ENCODE measurements around the gene AKR1C1. TPM values are rescaled to one million over a fixed set of nuclear protein-coding genes. Genes with fewer than 3 reads are reported as not detected.

Gene AKR1C1
- total and polyA plus RNA-seq, 3 donors from 2014 or later = 23.2 to 30.8 (median 26.3) TPM

DNA sequence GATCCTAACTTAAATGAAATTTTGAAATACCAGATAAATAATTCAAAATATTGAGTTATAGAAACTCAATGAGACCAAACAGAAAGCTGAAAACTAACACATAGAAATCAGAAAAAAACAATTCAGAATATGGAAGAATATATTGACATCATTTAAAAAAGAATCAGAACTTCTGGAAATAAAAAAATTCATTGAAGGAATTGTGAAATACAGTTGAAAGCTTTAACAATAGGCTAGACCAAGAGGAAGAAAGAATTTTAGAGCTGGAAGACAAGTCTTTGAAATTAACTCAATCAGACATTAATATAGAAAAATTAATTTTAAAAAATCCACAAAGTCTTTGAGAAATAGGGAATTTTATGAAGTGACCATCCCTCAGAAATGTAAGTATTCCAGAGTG lies 36.8 kb upstream of the AKR1C1 start:
- Histone ChIP-seq H3K36me3 (ENCODE audit: low read depth, missing control alignments) (no peaks in the 10 kb centered on the region), H3K4me3 (no peak overlapping the region)
- intact Hi-C loops (cut with DNase I; ENCODE audit: low total_unique reads) = no loop called here

DNA sequence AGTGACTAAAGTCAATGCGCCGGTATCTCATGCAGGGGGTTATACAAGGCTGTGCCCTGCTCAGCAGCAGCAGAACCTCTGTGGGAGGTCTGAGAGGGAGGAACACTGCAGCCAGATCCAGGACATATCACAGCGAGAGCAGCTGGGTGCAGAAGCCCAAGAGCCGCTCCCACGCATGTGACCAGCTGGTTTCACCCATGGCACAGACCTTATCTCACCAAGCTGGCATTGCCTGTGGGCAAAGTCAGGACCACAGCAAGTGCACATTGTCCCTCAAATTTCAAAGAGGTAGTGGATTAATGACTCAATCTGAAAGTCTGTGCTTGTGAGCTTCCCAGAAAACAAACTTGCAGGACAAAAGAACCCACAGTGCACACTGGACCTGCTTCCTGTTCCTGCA lies 31.6 kb upstream of the AKR1C1 start:
- WGBS, 2 donors = 18 to 58% methylated on average over 5 of the region's 5 CpGs
- TF ChIP-seq POLR2A (IDR thresholded peaks at IDR 0.05) = no peak
- TF ChIP-seq, protein P1, sequence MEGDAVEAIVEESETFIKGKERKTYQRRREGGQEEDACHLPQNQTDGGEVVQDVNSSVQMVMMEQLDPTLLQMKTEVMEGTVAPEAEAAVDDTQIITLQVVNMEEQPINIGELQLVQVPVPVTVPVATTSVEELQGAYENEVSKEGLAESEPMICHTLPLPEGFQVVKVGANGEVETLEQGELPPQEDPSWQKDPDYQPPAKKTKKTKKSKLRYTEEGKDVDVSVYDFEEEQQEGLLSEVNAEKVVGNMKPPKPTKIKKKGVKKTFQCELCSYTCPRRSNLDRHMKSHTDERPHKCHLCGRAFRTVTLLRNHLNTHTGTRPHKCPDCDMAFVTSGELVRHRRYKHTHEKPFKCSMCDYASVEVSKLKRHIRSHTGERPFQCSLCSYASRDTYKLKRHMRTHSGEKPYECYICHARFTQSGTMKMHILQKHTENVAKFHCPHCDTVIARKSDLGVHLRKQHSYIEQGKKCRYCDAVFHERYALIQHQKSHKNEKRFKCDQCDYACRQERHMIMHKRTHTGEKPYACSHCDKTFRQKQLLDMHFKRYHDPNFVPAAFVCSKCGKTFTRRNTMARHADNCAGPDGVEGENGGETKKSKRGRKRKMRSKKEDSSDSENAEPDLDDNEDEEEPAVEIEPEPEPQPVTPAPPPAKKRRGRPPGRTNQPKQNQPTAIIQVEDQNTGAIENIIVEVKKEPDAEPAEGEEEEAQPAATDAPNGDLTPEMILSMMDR (IDR thresholded peaks at IDR 0.05) = no peak
- DNase-seq = peak; percentile 87
- intact Hi-C loops (cut with DNase I; ENCODE audit: low total_unique reads) = no loop called here
- Histone ChIP-seq H3K4me1 (peaks cover 19% of the 10 kb centered on the region), H3K27ac (peak overlapping the region in 1 of 2 donors; percentile 3), H3K36me3 (ENCODE audit: low read depth, missing control alignments) (no peaks in the 10 kb centered on the region), H3K27me3 (no peaks in the 10 kb centered on the region), H3K4me3 (no peak overlapping the region), H3K9me3 (no peaks in the 10 kb centered on the region)

More for the DNA sequence above, 36.8 kb upstream of the AKR1C1 start:
- no peak for TF ChIP-seq POLR2A (IDR thresholded peaks at IDR 0.05)
- TF ChIP-seq, protein P1 (IDR thresholded peaks at IDR 0.05) = no peak
- H3K4me1 ChIP-seq = peaks cover 3% of the 10 kb centered on the region
- no peak overlapping the region for H3K27ac ChIP-seq
- H3K27me3 ChIP-seq = no peaks in the 10 kb centered on the region
- DNase-seq = no peak
- H3K9me3 ChIP-seq = no peaks in the 10 kb centered on the region

DNA sequence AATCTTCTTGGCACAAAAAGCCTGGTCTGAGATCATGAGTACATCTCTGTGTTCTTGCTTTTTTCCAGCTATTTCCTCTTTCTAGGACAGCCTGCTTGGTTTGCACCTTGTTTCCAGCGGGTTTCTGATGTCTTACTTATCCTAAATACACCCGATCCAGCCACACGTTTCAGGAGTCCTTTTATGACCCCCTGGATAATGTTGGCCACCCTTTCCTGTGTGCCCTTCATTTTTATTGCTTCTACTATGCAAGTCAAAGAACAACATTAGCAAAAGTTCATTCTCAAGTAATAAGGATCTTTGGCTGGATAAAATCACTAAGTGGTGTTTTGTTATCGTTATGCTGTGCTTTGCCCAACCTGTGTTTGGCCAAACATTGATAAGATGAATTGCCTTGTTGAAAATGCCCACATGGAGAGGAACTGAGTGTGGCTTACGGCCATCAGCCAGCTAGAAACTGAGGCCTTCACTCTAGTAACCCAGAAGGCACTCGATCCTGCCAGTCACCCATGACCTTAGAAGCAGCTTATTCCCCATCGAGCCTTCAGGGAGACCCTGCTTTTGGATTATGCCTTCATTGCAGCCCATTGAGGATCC lies 28.7 kb upstream of the AKR1C1 start:
- no peak for TF ChIP-seq POLR2A (IDR thresholded peaks at IDR 0.05)
- TF ChIP-seq, protein P1 (IDR thresholded peaks at IDR 0.05) = no peak
- WGBS, 2 donors = 67 to 74% methylated on average over 7 of the region's 7 CpGs
- Histone ChIP-seq H3K27me3 (no peaks in the 10 kb centered on the region), H3K27ac (no peak overlapping the region), H3K4me1 (peaks cover 19% of the 10 kb centered on the region), H3K36me3 (ENCODE audit: low read depth, missing control alignments) (no peaks in the 10 kb centered on the region), H3K4me3 (no peak overlapping the region), H3K9me3 (no peaks in the 10 kb centered on the region)
- intact Hi-C loops (cut with DNase I; ENCODE audit: low total_unique reads) = no loop called here
- no peak for DNase-seq

DNA sequence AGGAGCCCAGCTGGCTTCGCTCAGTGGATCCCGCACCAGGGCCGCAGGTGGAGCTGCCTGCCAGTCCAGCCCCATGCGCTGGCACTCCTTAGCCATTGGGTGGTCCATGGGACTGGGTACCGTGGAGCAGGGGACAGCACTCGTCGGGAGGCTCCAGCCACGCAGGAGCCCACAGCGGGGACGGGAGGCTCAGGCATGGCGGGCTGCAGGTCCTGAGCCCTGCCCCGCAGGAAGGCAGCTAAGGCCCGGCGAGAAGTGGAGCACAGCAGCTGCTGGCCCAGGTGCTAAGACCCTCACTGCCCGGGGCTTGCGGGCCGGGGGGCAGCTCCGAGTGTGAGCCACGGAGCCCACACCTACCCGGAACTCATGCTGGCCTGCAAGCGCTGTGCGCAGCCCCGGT lies 25.9 kb upstream of the AKR1C1 start:
- Histone ChIP-seq H3K4me3 (no peak overlapping the region), H3K9me3 (no peaks in the 10 kb centered on the region), H3K36me3 (ENCODE audit: low read depth, missing control alignments) (no peaks in the 10 kb centered on the region), H3K27me3 (no peaks in the 10 kb centered on the region), H3K4me1 (peaks cover 15% of the 10 kb centered on the region), H3K27ac (no peak overlapping the region)
- WGBS, 2 donors = 97 to 98% methylated on average over 15 to 18 of the region's 23 CpGs
- intact Hi-C loops (cut with DNase I; ENCODE audit: low total_unique reads) = no loop called here
- DNase-seq = no peak
- TF ChIP-seq, protein P1 (IDR thresholded peaks at IDR 0.05) = no peak
- no peak for TF ChIP-seq POLR2A (IDR thresholded peaks at IDR 0.05)

All from testis (tissue), 3 donors.